Heart left ventricle (tissue), 16 donors: ENCODE results near the gene FAM89A. TPM values are rescaled to one million over a fixed set of nuclear protein-coding genes. Genes with fewer than 3 reads are reported as not detected.

Experiments
- ATAC-seq, 4 donors: fragments of 200-7000 bp; cut with Tn5 transposase; one replicate each; pipeline ENCODE4 v1.9.1; 2020 to 2022; ENCODE audit warnings: moderate library complexity in 4 of 4, mild to moderate bottlenecking in 3 of 4, moderate number of reproducible peaks in 1 of 4
- DNase-seq, 5 donors: peaks; one replicate each; pipeline ENCODE4 v3.0.0-alpha.2; 2020
- H3K27ac ChIP-seq, 12 donors: fragments of 200-600 bp; sonication (generic) in 4 of 12; one replicate each; pipeline versions ENCODE4 v1.5.0 to v1.8.0; 2016 to 2022; ENCODE audit warnings: mild to moderate bottlenecking in 2 of 12
- H3K27me3 ChIP-seq, 9 donors: fragments of 200-600 bp; sonication (generic) in 2 of 9; one replicate each; pipeline versions ENCODE4 v1.5.1 to v1.8.0; 2016 to 2022; ENCODE audit warnings: mild to moderate bottlenecking in 3 of 9
- H3K36me3 ChIP-seq, 9 donors: fragments of 200-600 bp; sonication (generic) in 2 of 9; one replicate each; pipeline versions ENCODE4 v1.5.0 to v1.8.0; 2018 to 2022; ENCODE audit warnings: mild to moderate bottlenecking in 2 of 9
- H3K4me1 ChIP-seq, 12 donors: fragments of 200-600 bp; sonication (generic) in 4 of 12; one replicate each; pipeline versions ENCODE4 v1.5.0 to v1.8.0; 2016 to 2022; ENCODE audit warnings: mild to moderate bottlenecking in 3 of 12
- H3K4me3 ChIP-seq, 12 donors: fragments of 200-600 bp; sonication (generic) in 4 of 12; one replicate each; pipeline versions ENCODE4 v1.5.0 to v1.8.0; 2017 to 2022; ENCODE audit warnings: mild to moderate bottlenecking in 9 of 12, moderate library complexity in 4 of 12
- H3K9me3 ChIP-seq, 12 donors: fragments of 200-600 bp; sonication (generic) in 4 of 12; one replicate each; pipeline versions ENCODE4 v1.5.0 to v1.8.0; 2016 to 2022; ENCODE audit warnings: mild to moderate bottlenecking in 1 of 12
- CTCF ChIP-seq, 12 donors: fragments of 200-600 bp; sonication (generic) in 4 of 12; IDR thresholded peaks; one replicate each; pipeline versions ENCODE4 v1.5.0 to v1.8.0; 2018 to 2022; ENCODE audit warnings: antibody characterized with exemption in 12 of 12, mild to moderate bottlenecking in 5 of 12
- POLR2A ChIP-seq, 2 donors: fragments of 450-650 bp; IDR thresholded peaks; one replicate each; pipeline ENCODE4 v1.6.1; 2017; ENCODE audit warnings: antibody characterized with exemption in 2 of 2, mild to moderate bottlenecking in 2 of 2, moderate library complexity in 2 of 2
- WGBS, 4 donors: extraction: QIAGEN DNeasy Blood & Tissue Kit in 2 of 4; methylation state at CpG; one replicate each; pipeline versions ENCODE4 v1.1.5 to v1.1.7; 2013 to 2018; 5-methylcytosine and 5-hydroxymethylcytosine counted together
- intact Hi-C, 10 donors: fragments of 100-400 bp; cut with DNase I; formaldehyde crosslinking; loops; one replicate each; pipeline versions ENCODE4 v1.11.1 to v1.14.2; 2022
- polyA plus RNA-seq, 2 donors: library from polyadenylated mRNA; stranded (reverse); fragments of 200-250 nt; gene quantifications; one replicate each; pipeline ENCODE4 v1.2.3, GENCODE V29; 2013
- total RNA-seq, 9 donors: library from RNA; depleted of rRNA in 2 of 9; stranded (reverse); fragments of >200 nt in 2 of 9; fragmentation: NEBNext Ultra II Directional in 3 of 9; extraction: Animal tissue kit (Norgen Biotek cat#: 25700) in 3 of 9; gene quantifications; one replicate each; pipeline versions ENCODE4 v1.1.0 to v1.2.4, GENCODE V29; 2016 to 2023
- donor health status: ischemic (EF 13 %, LVEDD 7.1; RV severe dilation, severe dysfunction).
- donor health status: healthy with polysubstance abuse.
- donor health status: DM: no; HTN: yes; CAD: no.
- donor health status: DM: no; HTN: no; CAD: no.
- donor health status: ischemic (EF 25% LVEDD 6.9; RV normal size, moderate dysfunction).
- donor health status: ischemic (EF 25% LVEDD 5.7; RV mildly dilated, moderate dysfunction).
- donor health status: healthy.
- donor health status: DM: yes; HTN: yes; CAD: no.
- donor health status: ischemic (EF 35%, LVEDD 5.7; RV mildly dilated, moderate dysfunction).
- donor health status: nonischemic (EF 11% LVEDD 7.7; RV severe dilation, severe dysfunction).
- donor health status: DM: yes; HTN: yes; CAD: no.
- donor health status: PGD.
- donor health status: ischemic (EF 29% LVEDD 5.4; RV normal size, mild dysfunction).
- donor health status: nonischemic (EF 23%, LVEDD 6.1; RV moderate dilation, normal function).

Gene FAM89A
- total and polyA plus RNA-seq, 11 donors, result 3.8 to 11.5 (median 6.0) TPM

GRCh38 chr1:231020139-231020601, 19.9 kb downstream of the FAM89A start:
- no peak for DNase-seq
- 70 to 74% (median 73%) methylated on average over 13 to 14 of the region's 14 CpGs for WGBS, 4 donors
- TF ChIP-seq POLR2A (IDR thresholded peaks at IDR 0.05) (no peak), CTCF (IDR thresholded peaks at IDR 0.05) (no peak)

GRCh38 chr1:231019711-231020110, 20.3 kb downstream of the FAM89A start:
- Histone ChIP-seq H3K4me3 (no peak overlapping the region), H3K36me3 (peaks cover 0 to 14% (median 0%) of the 10 kb centered on the region in 9 donors), H3K27me3 (no peaks in the 10 kb centered on the region), H3K27ac (peak overlapping the region in 4 of 12 donors; percentile 16 to 82 (median 48)), H3K4me1 (peaks cover 0 to 22% (median 6%) of the 10 kb centered on the region in 12 donors), H3K9me3 (no peaks in the 10 kb centered on the region)
- 84 to 93% (median 91%) methylated on average over 11 to 14 of the region's 14 CpGs for WGBS, 4 donors
- intact Hi-C loops, result loop anchor here in 2 of 10 donors (10.0 kb wide), 2 partner anchors 55 to 195 kb away; no protein-coding TSS in a partner anchor
- TF ChIP-seq POLR2A (IDR thresholded peaks at IDR 0.05) (no peak), CTCF (IDR thresholded peaks at IDR 0.05) (no peak)
- DNase-seq (no peak), ATAC-seq (no peak)

More at GRCh38 chr1:231020139-231020601, 19.9 kb downstream of the FAM89A start:
- Histone ChIP-seq H3K4me3 (peak overlapping the region in 1 of 12 donors; percentile 6), H3K36me3 (peaks cover 0 to 14% (median 0%) of the 10 kb centered on the region in 9 donors), H3K27ac (peak overlapping the region in 9 of 12 donors; percentile 11 to 82 (median 39)), H3K4me1 (peaks cover 0 to 22% (median 6%) of the 10 kb centered on the region in 12 donors), H3K9me3 (no peaks in the 10 kb centered on the region), H3K27me3 (no peaks in the 10 kb centered on the region)
- intact Hi-C loops, result loop anchor here in 1 of 10 donors (10.0 kb wide), 1 partner anchor 55 kb away; no protein-coding TSS in a partner anchor
- ATAC-seq, result peak in 3 of 4 donors; percentile 35 to 72 (median 49)

- TF ChIP-seq POLR2A (IDR thresholded peaks at IDR 0.05) (no peak), CTCF (IDR thresholded peaks at IDR 0.05) (no peak)
- no peak overlapping the region for H3K27ac ChIP-seq
- peaks cover 0 to 22% (median 6%) of the 10 kb centered on the region in 12 donors for H3K4me1 ChIP-seq
- DNase-seq (no peak), ATAC-seq (no peak)
- no peaks in the 10 kb centered on the region for H3K9me3 ChIP-seq
- H3K36me3 ChIP-seq, result peaks cover 0 to 14% (median 0%) of the 10 kb centered on the region in 9 donors
- WGBS, 4 donors, result 88 to 94% (median 90%) methylated on average over 5 of the region's 5 CpGs
- intact Hi-C loops, result loop anchor here in 1 of 10 donors (10.0 kb wide), 1 partner anchor 198 kb away; no protein-coding TSS in a partner anchor
- no peaks in the 10 kb centered on the region for H3K27me3 ChIP-seq
- no peak overlapping the region for H3K4me3 ChIP-seq
These were observed 23.1 kb downstream of the FAM89A start for GRCh38 chr1:231016966-231017365.

GRCh38 chr1:231016234-231016633, 23.8 kb downstream of the FAM89A start:
- H3K9me3 ChIP-seq, result no peaks in the 10 kb centered on the region
- H3K4me1 ChIP-seq, result peaks cover 0 to 17% (median 5%) of the 10 kb centered on the region in 12 donors
- intact Hi-C loops, result loop anchor here in 1 of 10 donors (10.0 kb wide), 1 partner anchor 199 kb away; no protein-coding TSS in a partner anchor
- TF ChIP-seq POLR2A (IDR thresholded peaks at IDR 0.05) (no peak), CTCF (IDR thresholded peaks at IDR 0.05) (no peak)
- DNase-seq (no peak), ATAC-seq (no peak)
- H3K4me3 ChIP-seq, result no peak overlapping the region
- H3K27me3 ChIP-seq, result no peaks in the 10 kb centered on the region
- 95 to 98% (median 96%) methylated on average over 6 of the region's 6 CpGs for WGBS, 4 donors
- no peak overlapping the region for H3K27ac ChIP-seq
- peaks cover 0 to 14% (median 0%) of the 10 kb centered on the region in 9 donors for H3K36me3 ChIP-seq
